Trophoblast cell (in vitro differentiated cells and primary cell): ENCODE results near the gene SLC4A1.

Experiments used
- DNase-seq, 2 donors: peaks; one replicate each; pipeline ENCODE4 v3.0.0-alpha.2; 2016
- H2AFZ ChIP-seq: 2 replicates; pipeline ENCODE4 v1.6.1; 2013; ENCODE audit warnings: low read length, moderate library complexity, mild to moderate bottlenecking; ENCODE audit not compliant: insufficient read depth, poor library complexity
- H2AK5ac ChIP-seq: 2 replicates; pipeline ENCODE4 v1.6.1; 2013; ENCODE audit warnings: mild to moderate bottlenecking, low read length
- H2BK120ac ChIP-seq: 2 replicates; pipeline ENCODE4 v1.6.1; 2013; ENCODE audit warnings: low read length, mild to moderate bottlenecking, moderate library complexity; ENCODE audit not compliant: insufficient read depth, poor library complexity
- H2BK12ac ChIP-seq: 2 replicates; pipeline ENCODE4 v1.6.1; 2013; ENCODE audit warnings: mild to moderate bottlenecking, low read length, moderate library complexity
- H2BK5ac ChIP-seq: 2 replicates; pipeline ENCODE4 v1.6.1; 2013; ENCODE audit warnings: low read length, low read depth, moderate library complexity, mild to moderate bottlenecking; ENCODE audit not compliant: poor library complexity
- H3K14ac ChIP-seq: 2 replicates; pipeline ENCODE4 v1.6.1; 2013; ENCODE audit warnings: mild to moderate bottlenecking, low read length
- H3K18ac ChIP-seq: 2 replicates; pipeline ENCODE4 v1.6.1; 2013; ENCODE audit warnings: mild to moderate bottlenecking, low read length
- H3K23ac ChIP-seq: 2 replicates; pipeline ENCODE4 v1.6.1; 2013; ENCODE audit warnings: low read length
- H3K27ac ChIP-seq: 2 replicates; pipeline ENCODE4 v1.5.1; 2013; ENCODE audit warnings: low read depth, mild to moderate bottlenecking, inconsistent platforms, low read length, moderate library complexity
- H3K27me3 ChIP-seq: 2 replicates; pipeline ENCODE4 v1.6.1; 2013; ENCODE audit warnings: inconsistent platforms, mild to moderate bottlenecking, low read length, moderate library complexity; ENCODE audit not compliant: insufficient read depth
- H3K36me3 ChIP-seq, 2 experiments: 1 replicate in 1 of 2; 2 replicates in 1 of 2; pipeline ENCODE4 v1.6.1; 2013; ENCODE audit warnings: low read length in 2 of 2, mild to moderate bottlenecking in 2 of 2, moderate library complexity in 1 of 2; ENCODE audit not compliant: insufficient read depth in 2 of 2, control insufficient read depth in 1 of 2
- H3K4ac ChIP-seq: 2 replicates; pipeline ENCODE4 v1.6.1; 2013; ENCODE audit warnings: low read depth, mild to moderate bottlenecking, low read length, moderate library complexity
- H3K4me1 ChIP-seq, 2 experiments: 1 replicate in 1 of 2; 2 replicates in 1 of 2; pipeline ENCODE4 v1.6.1; 2013; ENCODE audit warnings: low read length in 2 of 2, mild to moderate bottlenecking in 2 of 2, moderate library complexity in 1 of 2; ENCODE audit not compliant: insufficient read depth in 2 of 2, control insufficient read depth in 1 of 2
- H3K4me2 ChIP-seq: 2 replicates; pipeline ENCODE4 v1.6.1; 2013; ENCODE audit warnings: inconsistent platforms, mild to moderate bottlenecking, low read length, moderate library complexity
- H3K4me3 ChIP-seq: 2 replicates; pipeline ENCODE4 v1.5.1; 2013; ENCODE audit warnings: mild to moderate bottlenecking, low read depth, low read length, inconsistent platforms
- H3K79me1 ChIP-seq: one replicate; pipeline ENCODE4 v1.6.1; 2013; ENCODE audit warnings: low read length
- H3K79me2 ChIP-seq: 2 replicates; pipeline ENCODE4 v1.6.1; 2013; ENCODE audit warnings: low read length, mild to moderate bottlenecking; ENCODE audit not compliant: control insufficient read depth, insufficient read depth, poor library complexity
- H3K9ac ChIP-seq: 2 replicates; pipeline ENCODE4 v1.6.1; 2013; ENCODE audit warnings: mild to moderate bottlenecking, low read length
- H3K9me3 ChIP-seq: 2 replicates; pipeline ENCODE4 v1.6.1; 2013; ENCODE audit warnings: low read depth, mild to moderate bottlenecking, control low read depth, inconsistent platforms, low read length; ENCODE audit not compliant: insufficient read depth
- H4K12ac ChIP-seq: 2 replicates; pipeline ENCODE4 v1.6.1; 2013; ENCODE audit warnings: low read depth, mild to moderate bottlenecking, low read length, moderate library complexity
- H4K8ac ChIP-seq: 2 replicates; pipeline ENCODE4 v1.6.1; 2013; ENCODE audit warnings: low read depth, mild to moderate bottlenecking, low read length, moderate library complexity
- H4K91ac ChIP-seq: one replicate; pipeline ENCODE4 v1.6.1; 2013; ENCODE audit warnings: low read depth, mild to moderate bottlenecking, low read length, moderate library complexity
- WGBS: extraction: QIAGEN DNeasy Blood & Tissue Kit; methylation state at CpG from one replicate; pipeline ENCODE4 v1.1.7; 2013; ENCODE audit warnings: missing lambda C conversion rate; ENCODE audit not compliant: insufficient read length, insufficient coverage; ENCODE audit errors: extremely low coverage; 5-methylcytosine and 5-hydroxymethylcytosine counted together

SLC4A1 gene

GRCh38 chr17:44310609-44311376 lies 42.9 kb upstream of the SLC4A1 start:
- Histone ChIP-seq H3K23ac (no peak overlapping the region), H3K36me3 (no peaks in the 10 kb centered on the region)
- WGBS = no CpG with 5 or more reads among the region's 10 CpGs

GRCh38 chr17:44310188-44310587 lies 42.3 kb upstream of the SLC4A1 start:
- Histone ChIP-seq H3K9ac (no peak overlapping the region), H2BK120ac (no peak overlapping the region), H2AK5ac (no peak overlapping the region), H2BK5ac (no peak overlapping the region), H3K14ac (no peak overlapping the region), H3K23ac (no peak overlapping the region), H3K79me1 (no peaks in the 10 kb centered on the region), H4K91ac (no peak overlapping the region), H3K18ac (no peak overlapping the region), H3K4ac (no peak overlapping the region), H3K4me1 (peaks cover 11% of the 10 kb centered on the region in 2 experiments), H2BK12ac (no peak overlapping the region), H3K36me3 (no peaks in the 10 kb centered on the region), H3K27ac (no peak overlapping the region), H2AFZ (no peak overlapping the region), H3K4me3 (no peak overlapping the region), H3K79me2 (no peaks in the 10 kb centered on the region), H3K4me2 (no peak overlapping the region), H4K8ac (no peak overlapping the region), H4K12ac (no peak overlapping the region), H3K9me3 (peaks cover 4% of the 10 kb centered on the region), H3K27me3 (peaks cover 12% of the 10 kb centered on the region)
- no peak for DNase-seq
- WGBS = no CpG with 5 or more reads among the region's 2 CpGs

More at GRCh38 chr17:44310609-44311376, 42.9 kb upstream of the SLC4A1 start:
- no peak overlapping the region for H2AFZ ChIP-seq
- H3K14ac ChIP-seq = no peak overlapping the region
- no peak overlapping the region for H4K12ac ChIP-seq
- peaks cover 15% of the 10 kb centered on the region for H3K27me3 ChIP-seq
- H3K79me2 ChIP-seq = no peaks in the 10 kb centered on the region
- no peak overlapping the region for H3K4me2 ChIP-seq
- H2BK12ac ChIP-seq = no peak overlapping the region
- H4K8ac ChIP-seq = no peak overlapping the region
- H3K79me1 ChIP-seq = no peaks in the 10 kb centered on the region
- H2BK120ac ChIP-seq = no peak overlapping the region
- no peak overlapping the region for H3K4ac ChIP-seq
- no peak overlapping the region for H2AK5ac ChIP-seq
- H2BK5ac ChIP-seq = no peak overlapping the region
- H3K4me1 ChIP-seq = peaks cover 12 to 14% of the 10 kb centered on the region in 2 experiments
- H3K18ac ChIP-seq = no peak overlapping the region
- DNase-seq = no peak
- H4K91ac ChIP-seq = no peak overlapping the region
- H3K9ac ChIP-seq = no peak overlapping the region
- no peak overlapping the region for H3K4me3 ChIP-seq
- peaks cover 4% of the 10 kb centered on the region for H3K9me3 ChIP-seq
- no peak overlapping the region for H3K27ac ChIP-seq

- Histone ChIP-seq H3K9ac (no peak overlapping the region), H3K4me1 (peaks cover 7 to 9% of the 10 kb centered on the region in 2 experiments), H2AK5ac (no peak overlapping the region), H3K4ac (no peak overlapping the region), H4K91ac (no peak overlapping the region), H3K9me3 (peaks cover 4% of the 10 kb centered on the region), H3K4me3 (peak overlapping the region; percentile 9), H2BK12ac (no peak overlapping the region), H3K23ac (no peak overlapping the region), H4K12ac (no peak overlapping the region), H3K79me1 (no peaks in the 10 kb centered on the region), H3K27me3 (peaks cover 5% of the 10 kb centered on the region), H2BK5ac (no peak overlapping the region), H3K27ac (no peak overlapping the region), H3K79me2 (no peaks in the 10 kb centered on the region), H3K36me3 (no peaks in the 10 kb centered on the region), H2BK120ac (no peak overlapping the region), H3K18ac (no peak overlapping the region), H2AFZ (no peak overlapping the region), H4K8ac (no peak overlapping the region), H3K4me2 (no peak overlapping the region), H3K14ac (no peak overlapping the region)
- DNase-seq = no peak
- WGBS = no CpG with 5 or more reads among the region's 5 CpGs
Observed at GRCh38 chr17:44309472-44309871, 41.5 kb upstream of the SLC4A1 start.

- Histone ChIP-seq H2BK5ac (no peak overlapping the region), H4K12ac (no peak overlapping the region), H3K14ac (no peak overlapping the region), H4K91ac (no peak overlapping the region), H3K27ac (no peak overlapping the region), H3K36me3 (no peaks in the 10 kb centered on the region), H3K23ac (no peak overlapping the region), H2BK120ac (no peak overlapping the region), H2AK5ac (no peak overlapping the region), H3K4ac (no peak overlapping the region), H2AFZ (no peak overlapping the region), H3K79me2 (no peaks in the 10 kb centered on the region), H3K27me3 (no peaks in the 10 kb centered on the region), H3K79me1 (no peaks in the 10 kb centered on the region), H3K4me2 (peak overlapping the region; percentile 46), H3K9ac (no peak overlapping the region), H3K18ac (no peak overlapping the region), H3K9me3 (peaks cover 3% of the 10 kb centered on the region), H3K4me3 (no peak overlapping the region), H3K4me1 (peaks cover 7 to 9% of the 10 kb centered on the region in 2 experiments), H4K8ac (no peak overlapping the region), H2BK12ac (no peak overlapping the region)
- no CpG with 5 or more reads among the region's 15 CpGs for WGBS
- no peak for DNase-seq
Observed at GRCh38 chr17:44308865-44309264, 40.9 kb upstream of the SLC4A1 start.
